Measurements from ENCODE around the gene DNAJB4.
"Not testable (repeated sequence)": the region's sequence is repeated elsewhere in the genome, so short reads cannot be mapped to it uniquely, and the experiment has no call there.

The DNAJB4 gene

GRCh38 chr1:78004719-78005447 is at the start of gene DNAJB4:
Gene DNAJB4, plus strand, starts transcription at chr1:78004939. Its CDS starts 172 bp downstream, at chr1:78005111.
- peak; percentile 96 to 97 for DNase-seq

GRCh38 chr1:77955709-77956108 is 49.0 kb upstream of the DNAJB4 start:
- DNase-seq = no peak

- no peak for DNase-seq
Observed at GRCh38 chr1:77956464-77956863, 48.3 kb upstream of the DNAJB4 start.

GRCh38 chr1:77958391-77958790 is 46.3 kb upstream of the DNAJB4 start:
- DNase-seq = no peak

- no peak for DNase-seq
Observed at GRCh38 chr1:77958850-77959249, 45.9 kb upstream of the DNAJB4 start.

- DNase-seq = no peak
Observed at GRCh38 chr1:77961392-77961791, 43.3 kb upstream of the DNAJB4 start.

- DNase-seq = no peak
Observed at GRCh38 chr1:77966291-77966690, 38.4 kb upstream of the DNAJB4 start.

- DNase-seq = no peak
Observed at GRCh38 chr1:77970192-77970591, 34.5 kb upstream of the DNAJB4 start.

- no peak for DNase-seq
Observed at GRCh38 chr1:77972080-77972479, 32.7 kb upstream of the DNAJB4 start.

- DNase-seq = no peak
Observed at GRCh38 chr1:77975386-77975785, 29.4 kb upstream of the DNAJB4 start.

- peak in 1 of 2 experiments; percentile 8 for DNase-seq
Observed at GRCh38 chr1:77975907-77976306, 28.8 kb upstream of the DNAJB4 start.

GRCh38 chr1:77976433-77977076 is 28.2 kb upstream of the DNAJB4 start:
- DNase-seq = no peak

- no peak for DNase-seq
Observed at GRCh38 chr1:77977989-77978292, 26.8 kb upstream of the DNAJB4 start.

- DNase-seq = peak; percentile 90 to 92
Observed at GRCh38 chr1:77978293-77978968, 26.3 kb upstream of the DNAJB4 start.

- DNase-seq = peak; percentile 98
Observed at GRCh38 chr1:77978969-77979876, 25.5 kb upstream of the DNAJB4 start, which contains the start of gene FUBP1. Gene FUBP1, minus strand, starts transcription at chr1:77979072. Its CDS starts 68 bp downstream, at chr1:77979004.

- not testable (repeated sequence) for DNase-seq
Observed at GRCh38 chr1:77983352-77983996, 21.3 kb upstream of the DNAJB4 start.

GRCh38 chr1:77983997-77984355 is 20.8 kb upstream of the DNAJB4 start:
- no peak for DNase-seq

GRCh38 chr1:77984629-77985028 is 20.1 kb upstream of the DNAJB4 start:
- no peak for DNase-seq

- DNase-seq = no peak
Observed at GRCh38 chr1:77986810-77987209, 17.9 kb upstream of the DNAJB4 start.

GRCh38 chr1:77987919-77988318 is 16.8 kb upstream of the DNAJB4 start:
- no peak for DNase-seq

GRCh38 chr1:77989744-77990143 is 15.0 kb upstream of the DNAJB4 start:
- DNase-seq = no peak

GRCh38 chr1:77990629-77991204 is 14.0 kb upstream of the DNAJB4 start:
- DNase-seq = no peak

Data from AML-193 (cell line).